Right lobe of liver (tissue), 6 donors: ENCODE results near the gene TMEM190. TPM values are rescaled to one million over a fixed set of nuclear protein-coding genes. Genes with fewer than 3 reads are reported as not detected.

ENCODE experiments used
- ATAC-seq, 4 donors: fragments of 200-7000 bp; cut with Tn5 transposase; one replicate each; pipeline ENCODE4 v1.9.1; 2020; ENCODE audit warnings: mild to moderate bottlenecking in 4 of 4, moderate library complexity in 4 of 4
- DNase-seq, 3 donors: peaks; one replicate each; pipeline ENCODE4 v3.0.0-alpha.2; 2020
- H3K27ac ChIP-seq, 3 donors: fragments of 200-600 bp; one replicate each; pipeline ENCODE4 v1.8.0; 2022
- H3K27me3 ChIP-seq, 2 donors: fragments of 200-600 bp; one replicate each; pipeline ENCODE4 v1.8.0; 2022
- H3K36me3 ChIP-seq, 4 donors: fragments of 200-600 bp; sonication (generic) in 1 of 4; one replicate each; pipeline versions ENCODE4 v1.5.1 to v1.8.0; 2017 to 2022; ENCODE audit warnings: control low read depth in 1 of 4
- H3K4me1 ChIP-seq, 4 donors: fragments of 200-600 bp; sonication (generic) in 1 of 4; one replicate each; pipeline versions ENCODE4 v1.5.1 to v1.8.0; 2017 to 2022; ENCODE audit warnings: control low read depth in 1 of 4
- H3K4me3 ChIP-seq, 3 donors: fragments of 200-600 bp; one replicate each; pipeline ENCODE4 v1.8.0; 2022
- H3K9me3 ChIP-seq, 4 donors: fragments of 200-600 bp; sonication (generic) in 1 of 4; one replicate each; pipeline versions ENCODE4 v1.5.1 to v1.8.0; 2017 to 2022; ENCODE audit warnings: control low read depth in 1 of 4
- CTCF ChIP-seq, 4 donors: fragments of 200-600 bp in 3 of 4; fragments of 450-650 bp in 1 of 4; IDR thresholded peaks; one replicate each; pipeline versions ENCODE4 v1.5.1 to v1.8.0; 2016 to 2022; ENCODE audit warnings: antibody characterized with exemption in 4 of 4, mild to moderate bottlenecking in 2 of 4
- POLR2A ChIP-seq: fragments of 450-650 bp; IDR thresholded peaks from one replicate; pipeline ENCODE4 v1.6.1; 2017; ENCODE audit warnings: antibody characterized with exemption, mild to moderate bottlenecking
- WGBS: methylation state at CpG from one replicate; pipeline ENCODE4 v1.1.6; 2018; ENCODE audit warnings: low coverage, low lambda C conversion rate; ENCODE audit not compliant: insufficient coverage; ENCODE audit errors: missing lambda C conversion rate; 5-methylcytosine and 5-hydroxymethylcytosine counted together
- intact Hi-C, 2 donors: fragments of 100-400 bp; cut with DNase I; formaldehyde crosslinking; loops; one replicate each; pipeline versions ENCODE4 v1.11.2 to v1.14.1; 2022
- total RNA-seq, 6 experiments: library from RNA; depleted of rRNA in 2 of 6; stranded (reverse); fragments of >200 nt in 2 of 6; fragmentation: NEBNext Ultra II Directional in 3 of 6; extraction: Animal tissue kit (Norgen Biotek cat#: 25700) in 3 of 6; gene quantifications; one replicate each; pipeline versions ENCODE4 v1.1.0 to v1.2.4, GENCODE V29; 2016 to 2023
- donor health status: DM: no; HTN: yes; CAD: no.
- donor health status: DM: no; HTN: no; CAD: no.
- donor health status: DM: no; HTN: no; CAD: no.
- donor health status: DM: no; HTN: yes; CAD: no.
- donor health status: DM: no; HTN: yes; CAD: no.

Gene TMEM190
- total RNA-seq, 6 experiments from 2014 or later = not detected

GRCh38 chr19:55352040-55352439, 24.6 kb upstream of the TMEM190 start:
- intact Hi-C loops = no loop called here
- no peak overlapping the region for H3K27ac ChIP-seq
- TF ChIP-seq CTCF (IDR thresholded peaks at IDR 0.05) = no peak
- no peak for TF ChIP-seq POLR2A
- ATAC-seq = no peak
- no peak overlapping the region for H3K4me3 ChIP-seq
- peaks cover 0 to 6% (median 0%) of the 10 kb centered on the region in 4 donors for H3K4me1 ChIP-seq
- H3K9me3 ChIP-seq = no peaks in the 10 kb centered on the region
- WGBS = no CpG with 5 or more reads among the region's 6 CpGs
- H3K27me3 ChIP-seq = peaks cover 0 to 11% of the 10 kb centered on the region in 2 donors
- H3K36me3 ChIP-seq = no peaks in the 10 kb centered on the region
- DNase-seq = no peak

GRCh38 chr19:55352549-55353145, 24.0 kb upstream of the TMEM190 start:
- TF ChIP-seq CTCF (IDR thresholded peaks at IDR 0.05) (no peak), POLR2A (no peak)
- DNase-seq (no peak), ATAC-seq (no peak)
- intact Hi-C loops = no loop called here
- Histone ChIP-seq H3K36me3 (no peaks in the 10 kb centered on the region), H3K9me3 (no peaks in the 10 kb centered on the region), H3K27me3 (peaks cover 0 to 11% of the 10 kb centered on the region in 2 donors), H3K27ac (no peak overlapping the region), H3K4me3 (no peak overlapping the region), H3K4me1 (peaks cover 0 to 6% (median 0%) of the 10 kb centered on the region in 4 donors)
- 68% methylated on average over 18 of the region's 25 CpGs for WGBS

- no peaks in the 10 kb centered on the region for H3K9me3 ChIP-seq
- TF ChIP-seq POLR2A (no peak), CTCF (IDR thresholded peaks at IDR 0.05) (no peak)
- peaks cover 0 to 11% of the 10 kb centered on the region in 2 donors for H3K27me3 ChIP-seq
- ATAC-seq (no peak), DNase-seq (no peak)
- WGBS = 3% methylated on average over 17 of the region's 24 CpGs
- H3K27ac ChIP-seq = no peak overlapping the region
- intact Hi-C loops = no loop called here
- peak overlapping the region; percentile 1 to 36 (median 4) for H3K4me3 ChIP-seq
- H3K4me1 ChIP-seq = peaks cover 0 to 6% (median 0%) of the 10 kb centered on the region in 4 donors
- no peaks in the 10 kb centered on the region for H3K36me3 ChIP-seq
Observed at GRCh38 chr19:55353356-55353802, 23.2 kb upstream of the TMEM190 start.

GRCh38 chr19:55353803-55354697, 22.6 kb upstream of the TMEM190 start:
- peak; percentile 73 to 91 (median 87) for ATAC-seq
- H3K36me3 ChIP-seq = no peaks in the 10 kb centered on the region
- no peak overlapping the region for H3K27ac ChIP-seq
- WGBS = 5% methylated on average over 17 of the region's 72 CpGs
- TF ChIP-seq CTCF (IDR thresholded peaks at IDR 0.05) = no peak
- no peak for TF ChIP-seq POLR2A
- DNase-seq = peak in 2 of 3 donors; percentile 67 to 76
- H3K27me3 ChIP-seq = peaks cover 0 to 11% of the 10 kb centered on the region in 2 donors
- peak overlapping the region; percentile 1 to 36 (median 4) for H3K4me3 ChIP-seq
- intact Hi-C loops = no loop called here
- no peaks in the 10 kb centered on the region for H3K9me3 ChIP-seq
- H3K4me1 ChIP-seq = peaks cover 0 to 6% (median 0%) of the 10 kb centered on the region in 4 donors
